GM23248 (cell line): Measurements from ENCODE around the gene MAML2.

Experiments used
- EZH2 ChIP-seq: fragments of 200-600 bp; sonication (generic); IDR thresholded peaks from 2 replicates; pipeline ENCODE4 v1.6.1; 2018; ENCODE audit warnings: antibody characterized with exemption, mild to moderate bottlenecking; ENCODE audit not compliant: insufficient read depth, poor library complexity, severe bottlenecking
- EZH2phosphoT487 ChIP-seq: fragments of 200-600 bp; sonication (generic); IDR thresholded peaks from 2 replicates; pipeline ENCODE4 v1.6.1; 2018; ENCODE audit warnings: antibody characterized with exemption, moderate library complexity, mild to moderate bottlenecking, low read depth; ENCODE audit not compliant: insufficient read depth

DNA sequence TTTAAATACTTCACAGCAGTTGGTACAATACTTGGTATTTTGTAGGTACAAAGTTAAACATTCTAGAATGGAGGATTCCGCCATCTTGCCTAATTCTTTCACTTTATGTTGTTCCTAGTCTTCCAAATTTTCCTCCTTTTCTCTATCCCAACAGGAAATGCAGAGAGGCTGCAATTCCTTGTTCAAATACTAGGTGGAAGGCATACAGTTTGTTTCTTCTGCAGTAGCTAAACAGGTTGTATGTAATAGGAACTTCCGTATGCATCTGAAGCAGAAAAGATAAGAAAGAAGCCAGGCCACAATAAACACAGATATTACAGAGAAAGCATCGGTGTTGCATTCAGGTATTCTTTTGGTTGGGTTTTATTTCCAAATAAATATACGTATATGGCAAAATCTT is 232.7 kb downstream of the MAML2 start:
- TF ChIP-seq EZH2 = no peak
- TF ChIP-seq EZH2phosphoT487 = no peak
